Stimulated activated memory B cell treated with anti-CD40 and anti-IgM and Interleukin-4, amounts not matched to agents 10 μg/mL and 1 μg/mL and 100 μg/mL, for 72 hours (primary cell): ENCODE data around the gene ZNF628.
"Not testable (repeated sequence)": the region's sequence is repeated elsewhere in the genome, so short reads cannot be mapped to it uniquely, and the experiment has no call there.

ENCODE experiments used
- ATAC-seq: fragments of 150-1000 bp; cut with Tn5 transposase; 2 replicates; pipeline ENCODE4 v1.10.0; 2021
- H3K27ac Mint-ChIP-seq: one replicate; pipeline ENCODE4 v1.8.0; 2022; ENCODE audit warnings: mild to moderate bottlenecking, mixed read lengths
- H3K27me3 Mint-ChIP-seq: one replicate; pipeline ENCODE4 v1.8.0; 2022; ENCODE audit warnings: mixed read lengths
- H3K36me3 Mint-ChIP-seq: one replicate; pipeline ENCODE4 v1.8.0; 2022; ENCODE audit warnings: mixed read lengths
- H3K4me1 Mint-ChIP-seq: one replicate; pipeline ENCODE4 v1.8.0; 2022; ENCODE audit warnings: mixed read lengths
- H3K4me3 Mint-ChIP-seq: one replicate; pipeline ENCODE4 v1.8.0; 2022; ENCODE audit warnings: mild to moderate bottlenecking, moderate library complexity, mixed read lengths
- H3K9me3 Mint-ChIP-seq: one replicate; pipeline ENCODE4 v1.8.0; 2022; ENCODE audit warnings: mixed read lengths

The ZNF628 gene

GRCh38 chr19:55492362-55492944 is 16.0 kb downstream of the ZNF628 start:
- H3K27ac Mint-ChIP-seq = no peak overlapping the region
- peaks cover 57% of the 10 kb centered on the region for H3K27me3 Mint-ChIP-seq
- H3K4me3 Mint-ChIP-seq = no peak overlapping the region
- no peak for ATAC-seq
- peaks cover 19% of the 10 kb centered on the region for H3K4me1 Mint-ChIP-seq
- H3K36me3 Mint-ChIP-seq = no peaks in the 10 kb centered on the region
- no peaks in the 10 kb centered on the region for H3K9me3 Mint-ChIP-seq

GRCh38 chr19:55493052-55493644 is 16.7 kb downstream of the ZNF628 start:
- H3K36me3 Mint-ChIP-seq = no peaks in the 10 kb centered on the region
- H3K4me1 Mint-ChIP-seq = peaks cover 14% of the 10 kb centered on the region
- H3K27me3 Mint-ChIP-seq = peaks cover 55% of the 10 kb centered on the region
- no peak for ATAC-seq
- no peak overlapping the region for H3K27ac Mint-ChIP-seq
- no peak overlapping the region for H3K4me3 Mint-ChIP-seq
- H3K9me3 Mint-ChIP-seq = no peaks in the 10 kb centered on the region

GRCh38 chr19:55493645-55494171 is 17.3 kb downstream of the ZNF628 start:
- Mint-ChIP-seq H3K4me3 (no peak overlapping the region), H3K27ac (no peak overlapping the region), H3K4me1 (peaks cover 9% of the 10 kb centered on the region), H3K36me3 (no peaks in the 10 kb centered on the region), H3K27me3 (peaks cover 50% of the 10 kb centered on the region), H3K9me3 (no peaks in the 10 kb centered on the region)
- ATAC-seq = no peak

- no peaks in the 10 kb centered on the region for H3K36me3 Mint-ChIP-seq
- H3K9me3 Mint-ChIP-seq = no peaks in the 10 kb centered on the region
- ATAC-seq = peak; percentile 28
- H3K4me1 Mint-ChIP-seq = peaks cover 9% of the 10 kb centered on the region
- H3K4me3 Mint-ChIP-seq = peak overlapping the region; percentile 42
- no peak overlapping the region for H3K27ac Mint-ChIP-seq
- peaks cover 46% of the 10 kb centered on the region for H3K27me3 Mint-ChIP-seq
Observed at GRCh38 chr19:55494172-55494761, 17.9 kb downstream of the ZNF628 start.

GRCh38 chr19:55495646-55496349 is 19.4 kb downstream of the ZNF628 start:
- Mint-ChIP-seq H3K36me3 (no peaks in the 10 kb centered on the region), H3K27ac (no peak overlapping the region), H3K9me3 (no peaks in the 10 kb centered on the region), H3K27me3 (peaks cover 38% of the 10 kb centered on the region), H3K4me3 (no peak overlapping the region), H3K4me1 (peaks cover 9% of the 10 kb centered on the region)
- no peak for ATAC-seq

- H3K36me3 Mint-ChIP-seq, H3K9me3 Mint-ChIP-seq, H3K27ac Mint-ChIP-seq, ATAC-seq, H3K4me3 Mint-ChIP-seq: not testable (repeated sequence)
- Mint-ChIP-seq H3K27me3 (peaks cover 29% of the 10 kb centered on the region), H3K4me1 (peaks cover 11% of the 10 kb centered on the region)
Observed at GRCh38 chr19:55496820-55497219, 20.4 kb downstream of the ZNF628 start.

- no peak overlapping the region for H3K27ac Mint-ChIP-seq
- no peak overlapping the region for H3K4me3 Mint-ChIP-seq
- H3K27me3 Mint-ChIP-seq = peaks cover 19% of the 10 kb centered on the region
- H3K9me3 Mint-ChIP-seq = no peaks in the 10 kb centered on the region
- H3K36me3 Mint-ChIP-seq = no peaks in the 10 kb centered on the region
- ATAC-seq = no peak
- peaks cover 19% of the 10 kb centered on the region for H3K4me1 Mint-ChIP-seq
Observed at GRCh38 chr19:55497763-55498162, 21.3 kb downstream of the ZNF628 start.

GRCh38 chr19:55498246-55498840 is 21.9 kb downstream of the ZNF628 start:
- H3K27ac Mint-ChIP-seq = peak overlapping the region; percentile 2
- peaks cover 23% of the 10 kb centered on the region for H3K4me1 Mint-ChIP-seq
- H3K9me3 Mint-ChIP-seq = no peaks in the 10 kb centered on the region
- ATAC-seq = no peak
- no peak overlapping the region for H3K4me3 Mint-ChIP-seq
- H3K27me3 Mint-ChIP-seq = peaks cover 13% of the 10 kb centered on the region
- H3K36me3 Mint-ChIP-seq = no peaks in the 10 kb centered on the region

- H3K27ac Mint-ChIP-seq = no peak overlapping the region
- H3K36me3 Mint-ChIP-seq = no peaks in the 10 kb centered on the region
- H3K9me3 Mint-ChIP-seq = no peaks in the 10 kb centered on the region
- no peak for ATAC-seq
- no peaks in the 10 kb centered on the region for H3K27me3 Mint-ChIP-seq
- peaks cover 25% of the 10 kb centered on the region for H3K4me1 Mint-ChIP-seq
- no peak overlapping the region for H3K4me3 Mint-ChIP-seq
Observed at GRCh38 chr19:55500368-55500952, 24.0 kb downstream of the ZNF628 start.

GRCh38 chr19:55502197-55502952 is 26.0 kb downstream of the ZNF628 start:
- no peaks in the 10 kb centered on the region for H3K36me3 Mint-ChIP-seq
- no peak for ATAC-seq
- H3K9me3 Mint-ChIP-seq = no peaks in the 10 kb centered on the region
- peaks cover 25% of the 10 kb centered on the region for H3K4me1 Mint-ChIP-seq
- H3K27ac Mint-ChIP-seq = peak overlapping the region; percentile 90
- H3K4me3 Mint-ChIP-seq = no peak overlapping the region
- peaks cover under 1% of the 10 kb centered on the region for H3K27me3 Mint-ChIP-seq

GRCh38 chr19:55503157-55503501 is 26.7 kb downstream of the ZNF628 start:
- Mint-ChIP-seq H3K4me3 (peak overlapping the region; percentile 83), H3K27me3 (peaks cover 8% of the 10 kb centered on the region), H3K9me3 (no peaks in the 10 kb centered on the region), H3K36me3 (no peaks in the 10 kb centered on the region), H3K4me1 (peaks cover 25% of the 10 kb centered on the region), H3K27ac (peak overlapping the region; percentile 90)
- no peak for ATAC-seq

GRCh38 chr19:55503502-55504251 is 27.3 kb downstream of the ZNF628 start:
- Mint-ChIP-seq H3K9me3 (no peaks in the 10 kb centered on the region), H3K27me3 (peaks cover 10% of the 10 kb centered on the region), H3K4me3 (peak overlapping the region; percentile 83), H3K4me1 (peaks cover 25% of the 10 kb centered on the region), H3K27ac (peak overlapping the region; percentile 90), H3K36me3 (no peaks in the 10 kb centered on the region)
- peak; percentile 97 for ATAC-seq

- Mint-ChIP-seq H3K9me3 (no peaks in the 10 kb centered on the region), H3K27me3 (peaks cover 10% of the 10 kb centered on the region), H3K36me3 (no peaks in the 10 kb centered on the region), H3K4me1 (peaks cover 25% of the 10 kb centered on the region), H3K4me3 (peak overlapping the region; percentile 83), H3K27ac (peak overlapping the region; percentile 90)
- no peak for ATAC-seq
Observed at GRCh38 chr19:55504252-55504603, 27.8 kb downstream of the ZNF628 start.

- peaks cover 10% of the 10 kb centered on the region for H3K27me3 Mint-ChIP-seq
- ATAC-seq = no peak
- no peaks in the 10 kb centered on the region for H3K9me3 Mint-ChIP-seq
- H3K4me1 Mint-ChIP-seq = peaks cover 25% of the 10 kb centered on the region
- H3K36me3 Mint-ChIP-seq = no peaks in the 10 kb centered on the region
- no peak overlapping the region for H3K4me3 Mint-ChIP-seq
- H3K27ac Mint-ChIP-seq = no peak overlapping the region
Observed at GRCh38 chr19:55504981-55505380, 28.6 kb downstream of the ZNF628 start.
